Measurements from ENCODE around the gene PDS5A. TPM values are rescaled to one million over a fixed set of nuclear protein-coding genes. Genes with fewer than 3 reads are reported as not detected.
"Not testable (repeated sequence)": the region's sequence is repeated elsewhere in the genome, so short reads cannot be mapped to it uniquely, and the experiment has no call there.

Gene PDS5A
- total RNA-seq, 3 donors from 2014 or later (not counting 1 experiment from before 2014, with no cell fraction given), result 80.1 to 99.9 (median 99.8) TPM

DNA sequence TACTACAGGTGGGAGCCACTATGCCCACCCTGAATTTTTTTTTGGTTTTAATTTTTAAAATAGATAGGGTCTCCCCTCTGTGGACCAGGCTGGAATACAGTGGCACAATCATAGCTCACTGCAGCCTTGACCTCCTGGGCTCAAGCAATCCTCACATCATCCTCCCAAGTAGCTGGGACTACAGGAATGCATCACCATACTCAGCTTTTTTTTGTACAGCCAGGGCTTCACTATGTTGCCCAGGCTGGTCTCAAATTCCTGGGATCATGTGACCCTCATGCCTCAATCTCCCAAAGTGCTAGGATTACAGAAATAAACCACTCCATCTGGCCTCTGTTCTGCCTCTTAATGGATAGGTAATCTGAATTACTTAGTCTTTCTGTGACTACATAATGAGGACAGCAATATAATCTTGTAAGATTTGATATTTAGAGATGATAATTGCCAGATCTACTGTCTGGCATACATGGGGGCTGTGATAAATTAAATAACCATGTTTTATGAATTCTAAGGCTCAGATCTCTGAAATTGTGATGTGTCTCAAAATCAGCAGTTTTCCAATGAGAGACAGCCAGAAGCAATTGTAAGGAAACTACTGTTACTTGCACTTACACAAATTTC is 26.7 kb downstream of the PDS5A start:
- TF ChIP-seq, protein P1, sequence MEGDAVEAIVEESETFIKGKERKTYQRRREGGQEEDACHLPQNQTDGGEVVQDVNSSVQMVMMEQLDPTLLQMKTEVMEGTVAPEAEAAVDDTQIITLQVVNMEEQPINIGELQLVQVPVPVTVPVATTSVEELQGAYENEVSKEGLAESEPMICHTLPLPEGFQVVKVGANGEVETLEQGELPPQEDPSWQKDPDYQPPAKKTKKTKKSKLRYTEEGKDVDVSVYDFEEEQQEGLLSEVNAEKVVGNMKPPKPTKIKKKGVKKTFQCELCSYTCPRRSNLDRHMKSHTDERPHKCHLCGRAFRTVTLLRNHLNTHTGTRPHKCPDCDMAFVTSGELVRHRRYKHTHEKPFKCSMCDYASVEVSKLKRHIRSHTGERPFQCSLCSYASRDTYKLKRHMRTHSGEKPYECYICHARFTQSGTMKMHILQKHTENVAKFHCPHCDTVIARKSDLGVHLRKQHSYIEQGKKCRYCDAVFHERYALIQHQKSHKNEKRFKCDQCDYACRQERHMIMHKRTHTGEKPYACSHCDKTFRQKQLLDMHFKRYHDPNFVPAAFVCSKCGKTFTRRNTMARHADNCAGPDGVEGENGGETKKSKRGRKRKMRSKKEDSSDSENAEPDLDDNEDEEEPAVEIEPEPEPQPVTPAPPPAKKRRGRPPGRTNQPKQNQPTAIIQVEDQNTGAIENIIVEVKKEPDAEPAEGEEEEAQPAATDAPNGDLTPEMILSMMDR (IDR thresholded peaks at IDR 0.05), result no peak
- DNase-seq (no peak), ATAC-seq (no peak)
- Mint-ChIP-seq H3K4me1 (peaks cover 45 to 58% of the 10 kb centered on the region in 2 donors), H3K27ac (peak overlapping the region; percentile 14 to 50), H3K4me3 (no peak overlapping the region), H3K36me3 (no peaks in the 10 kb centered on the region), H3K9me3 (no peaks in the 10 kb centered on the region), H3K27me3 (ENCODE audit: low read depth in 2 of 2) (no peaks in the 10 kb centered on the region)
- H3K4me1 ChIP-seq (ENCODE audit: control insufficient read depth, insufficient read depth, low read length), result peaks cover 13% of the 10 kb centered on the region
- intact Hi-C loops (cut with micrococcal nuclease), result no loop called here
- no peak overlapping the region for H3K4me3 ChIP-seq (ENCODE audit: low read length)
- H3K36me3 ChIP-seq (ENCODE audit: control insufficient read depth, insufficient read depth, low read length), result no peaks in the 10 kb centered on the region
- no peak overlapping the region for H3K27ac ChIP-seq (ENCODE audit: low read length)
- no peaks in the 10 kb centered on the region for H3K27me3 ChIP-seq (ENCODE audit: control insufficient read depth, insufficient read depth, low read length)
- no peaks in the 10 kb centered on the region for H3K9me3 ChIP-seq (ENCODE audit: control insufficient read depth, insufficient read depth, low read length)

DNA sequence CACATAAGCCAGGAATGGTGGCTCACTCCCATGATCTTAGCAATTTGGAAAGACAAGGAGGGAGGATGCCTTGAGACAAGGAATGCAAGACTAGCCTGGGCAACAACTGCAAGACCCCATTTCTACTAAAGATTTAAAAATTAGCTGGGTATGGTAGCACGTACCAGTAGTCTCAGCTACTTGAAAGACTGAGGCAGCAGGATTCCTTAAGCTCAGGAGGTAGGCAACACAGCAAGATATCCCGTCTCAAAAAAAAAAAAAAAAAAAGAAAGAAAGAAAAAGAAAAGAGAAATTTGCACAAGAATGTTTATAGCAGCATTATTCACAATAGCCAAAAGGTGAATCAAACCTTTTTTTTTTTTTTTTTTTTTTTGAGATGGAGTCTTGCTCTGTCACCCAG is 29.7 kb downstream of the PDS5A start:
- no peak for ATAC-seq
- intact Hi-C loops (cut with micrococcal nuclease), result no loop called here
- Histone ChIP-seq H3K27ac (ENCODE audit: low read length) (no peak overlapping the region), H3K9me3 (ENCODE audit: control insufficient read depth, insufficient read depth, low read length) (no peaks in the 10 kb centered on the region), H3K4me3 (ENCODE audit: low read length) (no peak overlapping the region), H3K4me1 (ENCODE audit: control insufficient read depth, insufficient read depth, low read length) (peaks cover 19% of the 10 kb centered on the region), H3K36me3 (ENCODE audit: control insufficient read depth, insufficient read depth, low read length) (no peaks in the 10 kb centered on the region), H3K27me3 (ENCODE audit: control insufficient read depth, insufficient read depth, low read length) (no peaks in the 10 kb centered on the region)
- 100% methylated on average over 2 of the region's 2 CpGs for WGBS (ENCODE audit: insufficient coverage)
- Mint-ChIP-seq H3K27me3 (ENCODE audit: low read depth in 2 of 2) (no peaks in the 10 kb centered on the region), H3K36me3 (no peaks in the 10 kb centered on the region), H3K9me3 (no peaks in the 10 kb centered on the region), H3K27ac (peak overlapping the region; percentile 85 to 86), H3K4me3 (no peak overlapping the region), H3K4me1 (peaks cover 37 to 45% of the 10 kb centered on the region in 2 donors)
- no peak for DNase-seq
- TF ChIP-seq, protein P1 (IDR thresholded peaks at IDR 0.05), result no peak

DNA sequence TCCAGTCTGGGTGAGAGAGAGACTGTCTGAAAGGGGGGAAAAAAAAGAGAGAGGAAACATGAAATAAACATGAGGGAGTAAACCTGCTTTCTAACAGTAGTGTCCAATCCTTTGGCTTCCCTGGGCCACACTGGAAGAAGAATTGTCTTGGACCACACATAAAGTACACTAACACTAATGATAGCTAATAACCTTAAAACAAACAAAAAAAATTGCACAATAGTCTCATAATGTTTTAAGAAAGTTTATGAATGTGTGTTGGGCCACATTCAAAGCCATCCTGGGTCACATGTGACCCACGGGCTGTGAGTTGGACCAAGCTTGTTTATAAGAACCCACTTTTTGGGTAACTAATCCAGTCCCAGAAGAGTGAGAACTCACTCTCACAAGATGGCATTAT is 30.3 kb downstream of the PDS5A start:
- no peaks in the 10 kb centered on the region for H3K27me3 Mint-ChIP-seq (ENCODE audit: low read depth in 2 of 2)
- H3K36me3 ChIP-seq (ENCODE audit: control insufficient read depth, insufficient read depth, low read length), result no peaks in the 10 kb centered on the region
- H3K4me3 ChIP-seq (ENCODE audit: low read length), result no peak overlapping the region
- no peaks in the 10 kb centered on the region for H3K27me3 ChIP-seq (ENCODE audit: control insufficient read depth, insufficient read depth, low read length)
- ATAC-seq, result no peak
- intact Hi-C loops (cut with micrococcal nuclease), result no loop called here
- H3K9me3 Mint-ChIP-seq, result no peaks in the 10 kb centered on the region
- WGBS (ENCODE audit: insufficient coverage), result 71% methylated on average over 1 of the region's 1 CpG
- H3K4me1 Mint-ChIP-seq, result peaks cover 35 to 41% of the 10 kb centered on the region in 2 donors
- H3K27ac ChIP-seq (ENCODE audit: low read length), result peak overlapping the region; percentile 15
- no peaks in the 10 kb centered on the region for H3K36me3 Mint-ChIP-seq
- peak overlapping the region; percentile 85 to 86 for H3K27ac Mint-ChIP-seq
- peaks cover 19% of the 10 kb centered on the region for H3K4me1 ChIP-seq (ENCODE audit: control insufficient read depth, insufficient read depth, low read length)
- H3K9me3 ChIP-seq (ENCODE audit: control insufficient read depth, insufficient read depth, low read length), result no peaks in the 10 kb centered on the region
- H3K4me3 Mint-ChIP-seq, result no peak overlapping the region
- TF ChIP-seq, protein P1 (IDR thresholded peaks at IDR 0.05), result no peak
- DNase-seq, result no peak

DNA sequence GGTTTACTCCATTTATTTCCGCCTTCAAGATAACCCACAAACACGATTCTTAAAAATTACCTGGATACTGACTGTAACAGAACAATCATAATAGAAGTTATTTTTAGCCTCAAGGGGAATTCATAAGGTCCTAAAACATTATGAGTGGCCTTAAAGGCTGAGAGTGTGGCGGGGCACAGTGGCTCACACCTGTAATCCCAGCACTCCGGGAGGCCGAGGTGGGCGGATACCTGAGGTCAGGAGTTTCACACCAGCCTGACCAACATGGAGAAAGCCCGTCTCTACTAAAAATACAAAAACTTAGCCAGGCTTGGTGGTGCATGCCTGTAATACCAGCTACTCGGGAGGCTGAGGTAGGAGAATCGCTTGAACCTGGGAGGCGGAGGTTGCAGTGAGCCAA is 33.5 kb downstream of the PDS5A start:
- Mint-ChIP-seq H3K27ac (peak overlapping the region in 1 of 2 donors; percentile 36), H3K4me1 (peaks cover 48 to 53% of the 10 kb centered on the region in 2 donors)
- H3K27me3 Mint-ChIP-seq (ENCODE audit: low read depth in 2 of 2); DNase-seq; intact Hi-C loops (cut with micrococcal nuclease); H3K9me3 ChIP-seq (ENCODE audit: control insufficient read depth, insufficient read depth, low read length); H3K4me3 Mint-ChIP-seq; ATAC-seq; H3K36me3 Mint-ChIP-seq; H3K9me3 Mint-ChIP-seq; H3K36me3 ChIP-seq (ENCODE audit: control insufficient read depth, insufficient read depth, low read length); H3K27ac ChIP-seq (ENCODE audit: low read length); H3K4me3 ChIP-seq (ENCODE audit: low read length); H3K27me3 ChIP-seq (ENCODE audit: control insufficient read depth, insufficient read depth, low read length): not testable (repeated sequence)
- 89% methylated on average over 8 of the region's 10 CpGs for WGBS (ENCODE audit: insufficient coverage)
- H3K4me1 ChIP-seq (ENCODE audit: control insufficient read depth, insufficient read depth, low read length), result peaks cover 20% of the 10 kb centered on the region
